K562 (cell line): ENCODE data around the gene SLC22A23. TPM values are rescaled to one million over a fixed set of nuclear protein-coding genes. Genes with fewer than 3 reads are reported as not detected.

ENCODE experiments used
- ATAC-seq: fragments of 200-7000 bp; cut with Tn5 transposase; 3 replicates; pipeline ENCODE4 v1.9.1; 2020; ENCODE audit warnings: moderate library complexity
- BruUV-seq: library from RNA; stranded (reverse); fragments of 400-500 nt; replicated peaks from 2 replicates; lab custom pipeline; 2021; lab: Mats Ljungman, UMichigan
- CTCF ChIA-PET: fragments of 300-600 bp; formaldehyde crosslinking; extraction: SDS; loops from one replicate; lab custom pipeline; 2021; ENCODE audit warnings: low intra/inter-chr PET ratio; lab: Yijun Ruan, JAX
- POLR2A ChIA-PET: fragments of 300-600, 350-650 bp; sonication (Branson Sonifier 250); formaldehyde crosslinking; extraction: SDS; loops from one replicate; lab custom pipeline; 2021; ENCODE audit warnings: antibody characterized with exemption, inconsistent platforms; lab: Yijun Ruan, JAX
- DNase-seq, 4 experiments: peaks; one replicate each; pipeline versions ENCODE4 v3.0.0 to v3.0.0-alpha.2; 2011 to 2018; ENCODE audit warnings: low spot score in 3 of 4, mixed read lengths in 3 of 4; ENCODE audit errors: extremely low read depth in 1 of 4
- FAIRE-seq: peaks from 2 replicates; lab custom pipeline; 2011; peaks lifted over from hg19 to GRCh38; lab: Jason Lieb, UNC
- H2AFZ ChIP-seq: 2 replicates; pipeline ENCODE4 v1.6.0; 2011; ENCODE audit warnings: low read depth, low read length, control low read depth, inconsistent platforms
- H3K27ac ChIP-seq: fragments of 200-600 bp; 3 replicates; pipeline ENCODE4 v1.8.0; 2011; ENCODE audit warnings: low read depth, mild to moderate bottlenecking, control low read depth, inconsistent platforms, low read length, moderate library complexity, mixed read lengths; ENCODE audit errors: extremely low read depth
- H3K27me3 ChIP-seq, 2 experiments: fragments of 300-600 bp in 1 of 2; 2 replicates in 1 of 2; 3 replicates in 1 of 2; pipeline versions ENCODE4 v1.6.0 to v1.8.0; 2011; ENCODE audit warnings: inconsistent platforms in 2 of 2, low read length in 2 of 2, mild to moderate bottlenecking in 1 of 2, mixed read lengths in 1 of 2, moderate library complexity in 1 of 2; ENCODE audit not compliant: control insufficient read depth in 2 of 2, insufficient read depth in 2 of 2
- H3K36me3 ChIP-seq: fragments of 300-600 bp; 3 replicates; pipeline ENCODE4 v1.8.0; 2011; ENCODE audit warnings: mild to moderate bottlenecking, low read length, inconsistent platforms; ENCODE audit not compliant: control insufficient read depth, insufficient read depth
- H3K4me1 ChIP-seq, 2 experiments: fragments of 200-600 bp in 1 of 2; replicated peaks in 1 of 2; 2 replicates in 1 of 2; 3 replicates in 1 of 2; pipeline versions ENCODE4 v1.5.1 to v1.8.0; 2011; ENCODE audit warnings: inconsistent platforms in 2 of 2, low read length in 2 of 2, mild to moderate bottlenecking in 1 of 2, mixed read lengths in 1 of 2, moderate library complexity in 1 of 2; ENCODE audit not compliant: control insufficient read depth in 2 of 2, insufficient read depth in 2 of 2
- H3K4me2 ChIP-seq: 2 replicates; pipeline ENCODE4 v1.6.1; 2011; ENCODE audit warnings: low read length, control low read depth, inconsistent platforms, mixed read lengths; ENCODE audit not compliant: insufficient read depth
- H3K4me3 ChIP-seq: fragments of 200-600 bp; sonication (generic), shearing (Covaris generic); 2 replicates; pipeline ENCODE4 v1.5.1; 2016; ENCODE audit warnings: control low read depth, inconsistent platforms
- H3K79me2 ChIP-seq: fragments of 200-600 bp; 3 replicates; pipeline ENCODE4 v1.8.0; 2011; ENCODE audit warnings: low read length, inconsistent platforms; ENCODE audit not compliant: control insufficient read depth, insufficient read depth
- H3K9ac ChIP-seq, 2 experiments: 2 replicates each; pipeline versions ENCODE4 v1.6.0 to v1.6.1; 2011; ENCODE audit warnings: low read depth in 2 of 2, low read length in 2 of 2, control low read depth in 1 of 2, inconsistent platforms in 1 of 2, mild to moderate bottlenecking in 1 of 2, mixed read lengths in 1 of 2; ENCODE audit not compliant: insufficient read depth in 1 of 2
- H3K9me1 ChIP-seq: one replicate; pipeline ENCODE4 v1.6.0; 2011; ENCODE audit warnings: inconsistent platforms, mild to moderate bottlenecking, low read length, moderate library complexity; ENCODE audit not compliant: control insufficient read depth, insufficient read depth
- H3K9me3 ChIP-seq: replicated peaks from 2 replicates; pipeline ENCODE4 v1.5.1; 2011; ENCODE audit warnings: low read depth, low read length, inconsistent platforms; ENCODE audit not compliant: control insufficient read depth, insufficient read depth
- H4K20me1 ChIP-seq: replicated peaks from 2 replicates; pipeline ENCODE4 v1.6.1; 2011; ENCODE audit warnings: low read length, inconsistent platforms, mixed read lengths; ENCODE audit not compliant: control insufficient read depth, insufficient read depth
- HCFC1 ChIP-seq: IDR thresholded peaks from 2 replicates; pipeline ENCODE4 v1.6.1; 2012; ENCODE audit warnings: low read depth, low read length, improper control_type of control experiment
- NBN ChIP-seq: fragments of 450-650 bp; IDR thresholded peaks from 2 replicates; pipeline ENCODE4 v1.6.1; 2016; ENCODE audit warnings: low read depth, mild to moderate bottlenecking
- PCBP1 ChIP-seq: fragments of 200-400 bp; formaldehyde crosslinking; IDR thresholded peaks from 2 replicates; pipeline ENCODE4 v1.6.1; 2018; ENCODE audit warnings: mild to moderate bottlenecking, low read depth, low read length; ENCODE audit not compliant: poor library complexity, severe bottlenecking
- RFX1 ChIP-seq: fragments of 450-650 bp; IDR thresholded peaks from 2 replicates; pipeline ENCODE4 v1.6.1; 2016; ENCODE audit warnings: mild to moderate bottlenecking, moderate library complexity
- RUNX1 ChIP-seq: sonication (generic); IDR thresholded peaks from 2 replicates; pipeline ENCODE4 v1.6.1; 2016; ENCODE audit warnings: antibody characterized with exemption, low read depth
- TBP ChIP-seq: optimal IDR thresholded peaks from 2 replicates; pipeline ENCODE3; 2011; ENCODE audit warnings: low read depth, low read length, improper control_type of control experiment
- XRCC5 ChIP-seq: fragments of 200-400 bp; formaldehyde crosslinking; IDR thresholded peaks from 2 replicates; pipeline ENCODE4 v1.6.1; 2017; ENCODE audit warnings: low read depth, mild to moderate bottlenecking, low read length
- ZNF583 ChIP-seq: fragments of 250-450 bp; sonication (Bioruptor Pico); IDR thresholded peaks from 2 replicates; pipeline ENCODE4 v1.4.0; 2020
- WGBS: fragments of 100-300 bp; shearing (Covaris generic); methylation state at CpG from one replicate; pipeline ENCODE4 v1.1.6; 2016; ENCODE audit warnings: low coverage, mixed read lengths; ENCODE audit not compliant: insufficient coverage; ENCODE audit errors: missing lambda C conversion rate; 5-methylcytosine and 5-hydroxymethylcytosine counted together
- in situ Hi-C: fragments of 300-500 bp; cut with MboI; formaldehyde crosslinking; loops from 4 replicates; pipeline ENCODE4 v1.15.0; 2018; ENCODE audit warnings: inconsistent platforms, mixed read lengths
- intact Hi-C: fragments of 100-400 bp; cut with micrococcal nuclease; formaldehyde crosslinking; loops from 2 replicates; pipeline ENCODE4 v1.14.2; 2022
- polyA plus RNA-seq, 8 experiments: library from polyadenylated mRNA; depleted of rRNA in 4 of 8; stranded (reverse) in 5 of 8; unstranded in 3 of 8; fragments of >200 nt; fragmentation: Nextera tagmentation in 2 of 8; fragmentation: Illumina TruSeq in 1 of 8; extraction: Ambion mirVana in 2 of 8; extraction: Trizol in 1 of 8; gene quantifications; 2 replicates each; pipeline versions ENCODE4 v1.2.1 to v1.2.3, GENCODE V29; 2011 to 2014; ENCODE audit warnings: inconsistent platforms in 1 of 8, missing spikeins in 1 of 8
- total RNA-seq, 7 experiments: library from RNA; depleted of rRNA in 6 of 7; stranded (reverse); fragments of >200 nt in 6 of 7; fragmentation: Illumina TruSeq in 2 of 7; extraction: Trizol in 2 of 7; gene quantifications; 2 replicates each; pipeline versions ENCODE4 v1.2.1 to v1.2.3, GENCODE V29; 2011 to 2021; ENCODE audit warnings: low replicate concordance in 1 of 7
- TF ChIP-seq, protein P1 (sequence below): fragments of 450-650 bp; formaldehyde crosslinking; IDR thresholded peaks from 2 replicates; pipeline ENCODE4 v1.4.0; 2020; ENCODE audit warnings: mild to moderate bottlenecking, mixed read lengths
- TF ChIP-seq, protein P2 (sequence below): sonication (generic); formaldehyde crosslinking; IDR thresholded peaks from 2 replicates; pipeline ENCODE4 v1.5.0; 2020; ENCODE audit warnings: missing genetic modification reagents
- TF ChIP-seq, protein P3 (sequence below): fragments of 450-650 bp; conservative IDR thresholded peaks from 2 replicates; pipeline ENCODE4 v1.6.1; 2016; ENCODE audit warnings: missing genetic modification characterization, low read depth, mild to moderate bottlenecking, missing compliant biosample characterization, moderate library complexity
- TF ChIP-seq, protein P4 (sequence below), 3 experiments: IDR thresholded peaks in 2 of 3; conservative IDR thresholded peaks in 1 of 3; 2 replicates each; pipeline ENCODE4 v1.5.1; 2011 to 2012; ENCODE audit warnings: low read length in 3 of 3, mild to moderate bottlenecking in 3 of 3, control low read depth in 2 of 3, improper control_type of control experiment in 1 of 3, inconsistent platforms in 1 of 3, low read depth in 1 of 3, mixed read lengths in 1 of 3, moderate library complexity in 1 of 3; ENCODE audit not compliant: insufficient read depth in 2 of 3
- TF ChIP-seq, protein P5 (sequence below), 2 experiments: IDR thresholded peaks; 2 replicates each; pipeline ENCODE4 v1.6.1; 2011; ENCODE audit warnings: borderline replicate concordance in 1 of 2, control low read depth in 1 of 2, low read depth in 1 of 2, low read length in 1 of 2, mild to moderate bottlenecking in 1 of 2, mixed read lengths in 1 of 2, moderate library complexity in 1 of 2; ENCODE audit not compliant: insufficient read depth in 1 of 2, insufficient read length in 1 of 2, poor library complexity in 1 of 2, severe bottlenecking in 1 of 2; ENCODE audit errors: extremely low read depth in 1 of 2

The SLC22A23 gene
- total and polyA plus RNA-seq, 9 of the 15 experiments (the other 6 are each of a cell fraction or from before 2014, with no cell fraction given): 0.30 to 8.7 (median 2.5) TPM

DNA sequence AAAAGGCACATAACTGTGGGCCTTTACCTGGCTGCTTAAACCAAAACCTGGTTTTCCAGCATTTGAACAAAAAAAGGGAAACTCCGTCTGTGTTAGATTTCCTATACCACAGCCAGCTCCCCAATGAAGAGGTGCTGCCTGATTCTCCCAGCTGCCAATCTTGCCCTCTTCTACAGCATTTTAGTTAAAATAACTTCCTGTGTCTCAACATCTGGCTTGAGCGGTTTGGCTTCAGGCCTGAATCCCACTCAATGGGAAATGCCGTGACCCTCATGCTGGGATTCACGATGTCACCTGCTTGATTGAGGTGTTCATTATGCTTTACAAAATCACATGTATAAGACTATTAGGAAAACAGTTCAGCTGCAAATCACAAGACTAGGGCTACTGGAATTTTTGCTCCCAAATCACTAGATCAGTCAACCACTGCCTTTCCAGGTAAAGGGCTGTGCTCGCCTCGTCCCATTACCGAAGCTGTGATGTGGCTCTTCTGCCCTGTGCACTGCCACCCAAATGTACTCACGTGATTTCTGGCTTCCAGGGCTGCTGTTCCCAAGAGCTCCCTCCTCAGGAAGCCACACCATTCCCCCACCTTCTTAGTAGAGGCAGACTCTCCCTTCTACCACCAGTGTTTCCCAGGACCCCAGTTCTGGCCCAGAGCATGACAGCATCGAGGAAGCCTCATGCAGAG lies 103.5 kb downstream of the SLC22A23 start:
- BruUV-seq: no TSS peak
- ATAC-seq: no peak
- Histone ChIP-seq H3K4me1 (peaks cover 42 to 79% of the 10 kb centered on the region in 2 experiments), H3K9me3 (no peaks in the 10 kb centered on the region), H3K4me2 (no peak overlapping the region), H3K9ac (peak overlapping the region; percentile 1 to 27; a peak in 1 of 4 replicates), H3K9me1 (no peaks in the 10 kb centered on the region), H3K79me2 (peaks cover 7% of the 10 kb centered on the region; the same call in 1 of the 3 replicates), H3K4me3 (no peak overlapping the region), H2AFZ (peak overlapping the region; percentile 40), H3K36me3 (no peaks in the 10 kb centered on the region), H3K27ac (no peak overlapping the region; the same call in 2 of the 3 replicates), H4K20me1 (no peaks in the 10 kb centered on the region), H3K27me3 (no peaks in the 10 kb centered on the region)
- intact Hi-C loops: loop anchor here (10.0 kb wide), 1 partner anchor 671 kb away; a partner anchor contains a TSS
- DNase-seq: no peak
- CTCF ChIA-PET: no interaction called here
- POLR2A ChIA-PET: interaction anchor here (0.9 to 1.3 kb wide), 3 partner anchors 13 to 39 kb away, joined by 3 to 7 read pairs (median 4); no protein-coding TSS in a partner anchor
- WGBS: 78% methylated on average over 9 of the region's 9 CpGs
- FAIRE-seq: no peak
- in situ Hi-C loops: no loop called here
- TF ChIP-seq RUNX1 (no peak), XRCC5 (no peak), PCBP1 (no peak), RFX1 (no peak), TBP (no peak), HCFC1 (no peak), ZNF583 (no peak), NBN (no peak)
- TF ChIP-seq, protein P1, sequence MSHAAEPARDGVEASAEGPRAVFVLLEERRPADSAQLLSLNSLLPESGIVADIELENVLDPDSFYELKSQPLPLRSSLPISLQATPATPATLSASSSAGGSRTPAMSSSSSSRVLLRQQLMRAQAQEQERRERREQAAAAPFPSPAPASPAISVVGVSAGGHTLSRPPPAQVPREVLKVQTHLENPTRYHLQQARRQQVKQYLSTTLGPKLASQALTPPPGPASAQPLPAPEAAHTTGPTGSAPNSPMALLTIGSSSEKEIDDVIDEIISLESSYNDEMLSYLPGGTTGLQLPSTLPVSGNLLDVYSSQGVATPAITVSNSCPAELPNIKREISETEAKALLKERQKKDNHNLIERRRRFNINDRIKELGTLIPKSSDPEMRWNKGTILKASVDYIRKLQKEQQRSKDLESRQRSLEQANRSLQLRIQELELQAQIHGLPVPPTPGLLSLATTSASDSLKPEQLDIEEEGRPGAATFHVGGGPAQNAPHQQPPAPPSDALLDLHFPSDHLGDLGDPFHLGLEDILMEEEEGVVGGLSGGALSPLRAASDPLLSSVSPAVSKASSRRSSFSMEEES (CRISPR knock-in tag): no peak
- TF ChIP-seq, protein P2, sequence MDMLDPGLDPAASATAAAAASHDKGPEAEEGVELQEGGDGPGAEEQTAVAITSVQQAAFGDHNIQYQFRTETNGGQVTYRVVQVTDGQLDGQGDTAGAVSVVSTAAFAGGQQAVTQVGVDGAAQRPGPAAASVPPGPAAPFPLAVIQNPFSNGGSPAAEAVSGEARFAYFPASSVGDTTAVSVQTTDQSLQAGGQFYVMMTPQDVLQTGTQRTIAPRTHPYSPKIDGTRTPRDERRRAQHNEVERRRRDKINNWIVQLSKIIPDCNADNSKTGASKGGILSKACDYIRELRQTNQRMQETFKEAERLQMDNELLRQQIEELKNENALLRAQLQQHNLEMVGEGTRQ (CRISPR knock-in tag): 0 out of 2 replicates have a peak, but pooled peaks have one; percentile 6
- TF ChIP-seq, protein P3, sequence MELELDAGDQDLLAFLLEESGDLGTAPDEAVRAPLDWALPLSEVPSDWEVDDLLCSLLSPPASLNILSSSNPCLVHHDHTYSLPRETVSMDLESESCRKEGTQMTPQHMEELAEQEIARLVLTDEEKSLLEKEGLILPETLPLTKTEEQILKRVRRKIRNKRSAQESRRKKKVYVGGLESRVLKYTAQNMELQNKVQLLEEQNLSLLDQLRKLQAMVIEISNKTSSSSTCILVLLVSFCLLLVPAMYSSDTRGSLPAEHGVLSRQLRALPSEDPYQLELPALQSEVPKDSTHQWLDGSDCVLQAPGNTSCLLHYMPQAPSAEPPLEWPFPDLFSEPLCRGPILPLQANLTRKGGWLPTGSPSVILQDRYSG (tag): no peak
- TF ChIP-seq, protein P4, sequence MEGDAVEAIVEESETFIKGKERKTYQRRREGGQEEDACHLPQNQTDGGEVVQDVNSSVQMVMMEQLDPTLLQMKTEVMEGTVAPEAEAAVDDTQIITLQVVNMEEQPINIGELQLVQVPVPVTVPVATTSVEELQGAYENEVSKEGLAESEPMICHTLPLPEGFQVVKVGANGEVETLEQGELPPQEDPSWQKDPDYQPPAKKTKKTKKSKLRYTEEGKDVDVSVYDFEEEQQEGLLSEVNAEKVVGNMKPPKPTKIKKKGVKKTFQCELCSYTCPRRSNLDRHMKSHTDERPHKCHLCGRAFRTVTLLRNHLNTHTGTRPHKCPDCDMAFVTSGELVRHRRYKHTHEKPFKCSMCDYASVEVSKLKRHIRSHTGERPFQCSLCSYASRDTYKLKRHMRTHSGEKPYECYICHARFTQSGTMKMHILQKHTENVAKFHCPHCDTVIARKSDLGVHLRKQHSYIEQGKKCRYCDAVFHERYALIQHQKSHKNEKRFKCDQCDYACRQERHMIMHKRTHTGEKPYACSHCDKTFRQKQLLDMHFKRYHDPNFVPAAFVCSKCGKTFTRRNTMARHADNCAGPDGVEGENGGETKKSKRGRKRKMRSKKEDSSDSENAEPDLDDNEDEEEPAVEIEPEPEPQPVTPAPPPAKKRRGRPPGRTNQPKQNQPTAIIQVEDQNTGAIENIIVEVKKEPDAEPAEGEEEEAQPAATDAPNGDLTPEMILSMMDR (IDR thresholded peaks at IDR 0.05 in 2 of 3, conservative IDR thresholded peaks at IDR 0.05 in 1 of 3; ENCODE audit: insufficient read depth in 2 of 3, low read depth in 1 of 3, low read length in 3 of 3): 0 out of 6 replicates have a peak, but pooled peaks of 1 of the 3 experiments have one; percentile 8
- TF ChIP-seq, protein P5, sequence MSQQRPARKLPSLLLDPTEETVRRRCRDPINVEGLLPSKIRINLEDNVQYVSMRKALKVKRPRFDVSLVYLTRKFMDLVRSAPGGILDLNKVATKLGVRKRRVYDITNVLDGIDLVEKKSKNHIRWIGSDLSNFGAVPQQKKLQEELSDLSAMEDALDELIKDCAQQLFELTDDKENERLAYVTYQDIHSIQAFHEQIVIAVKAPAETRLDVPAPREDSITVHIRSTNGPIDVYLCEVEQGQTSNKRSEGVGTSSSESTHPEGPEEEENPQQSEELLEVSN (IDR thresholded peaks at IDR 0.05; ENCODE audit: borderline replicate concordance in 1 of 2, extremely low read depth in 1 of 2, insufficient read depth in 1 of 2, insufficient read length in 1 of 2, low read depth in 1 of 2, low read length in 1 of 2, poor library complexity in 1 of 2, severe bottlenecking in 1 of 2): no peak
